Inflammatory macrophage treated with lipopolysaccharide for 1 hour (primary cell): ENCODE results near the gene RAD51B.

ENCODE experiments used
- DNase-seq, 2 donors: peaks; one replicate each; pipeline ENCODE4 v3.0.0-alpha.2; 2020 to 2022

RAD51B gene

DNA sequence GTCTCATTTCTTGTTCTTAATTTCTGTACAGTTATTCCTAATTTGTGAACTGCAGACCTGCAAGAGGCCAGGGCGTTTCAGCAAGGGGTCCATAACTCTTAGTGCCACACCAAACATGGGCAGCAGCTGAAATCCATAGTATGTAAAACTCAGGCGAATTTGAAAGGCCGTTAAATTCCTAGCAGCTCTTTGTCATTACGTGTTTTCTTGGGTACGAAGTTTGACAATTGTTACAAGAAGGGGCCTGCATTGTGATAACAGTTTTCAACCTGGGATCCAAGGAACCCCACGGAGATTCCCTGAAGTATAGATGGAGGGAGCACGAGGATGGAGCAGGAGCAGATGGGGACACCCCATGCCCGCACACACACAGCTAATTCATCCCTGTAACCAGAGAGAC is 685.3 kb downstream of the RAD51B start:
- no peak for DNase-seq

GRCh38 chr14:68506021-68506644 is 686.6 kb downstream of the RAD51B start:
- no peak for DNase-seq

DNA sequence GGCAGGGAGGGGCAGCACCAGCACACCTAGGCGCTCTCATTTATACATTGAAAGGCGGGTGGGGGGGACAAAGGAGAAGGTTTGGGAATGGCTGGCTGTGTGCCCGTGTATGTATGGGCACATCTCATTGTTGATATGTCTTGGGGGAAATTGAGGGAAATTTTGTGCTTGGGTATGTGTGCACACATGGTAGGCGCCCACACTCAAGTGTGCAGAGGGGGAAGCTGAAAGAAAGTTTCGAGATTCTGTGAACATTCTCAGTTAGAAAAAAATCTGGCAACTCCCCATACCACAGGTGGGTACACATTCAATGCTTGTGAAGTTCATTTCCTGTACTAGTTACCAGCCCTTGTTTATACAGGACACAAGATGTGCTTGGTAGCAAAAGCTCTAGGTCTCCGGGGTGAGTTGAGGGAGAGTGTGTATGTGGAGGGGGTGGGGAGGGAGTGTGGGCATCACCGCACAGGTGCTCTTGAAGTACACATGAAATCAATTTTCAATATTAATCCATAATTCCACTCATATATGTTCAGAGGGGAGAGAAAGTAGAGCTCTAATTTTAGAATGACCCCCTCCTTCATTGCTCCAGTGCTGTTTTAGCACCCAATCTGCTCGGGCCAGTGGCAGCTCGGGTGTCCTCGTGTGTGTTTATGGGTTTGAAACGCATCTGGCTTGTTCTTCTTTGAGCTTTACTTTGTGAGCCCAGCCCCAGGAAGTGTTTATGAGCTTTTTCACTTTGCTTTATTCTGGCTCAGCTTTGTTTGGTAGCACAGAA is 687.3 kb downstream of the RAD51B start:
- DNase-seq: peak in 1 of 2 donors; percentile 57

- no peak for DNase-seq
Measured at GRCh38 chr14:68507544-68508081, 688.0 kb downstream of the RAD51B start.

GRCh38 chr14:68508581-68508980 is 689.0 kb downstream of the RAD51B start:
- DNase-seq: no peak

DNA sequence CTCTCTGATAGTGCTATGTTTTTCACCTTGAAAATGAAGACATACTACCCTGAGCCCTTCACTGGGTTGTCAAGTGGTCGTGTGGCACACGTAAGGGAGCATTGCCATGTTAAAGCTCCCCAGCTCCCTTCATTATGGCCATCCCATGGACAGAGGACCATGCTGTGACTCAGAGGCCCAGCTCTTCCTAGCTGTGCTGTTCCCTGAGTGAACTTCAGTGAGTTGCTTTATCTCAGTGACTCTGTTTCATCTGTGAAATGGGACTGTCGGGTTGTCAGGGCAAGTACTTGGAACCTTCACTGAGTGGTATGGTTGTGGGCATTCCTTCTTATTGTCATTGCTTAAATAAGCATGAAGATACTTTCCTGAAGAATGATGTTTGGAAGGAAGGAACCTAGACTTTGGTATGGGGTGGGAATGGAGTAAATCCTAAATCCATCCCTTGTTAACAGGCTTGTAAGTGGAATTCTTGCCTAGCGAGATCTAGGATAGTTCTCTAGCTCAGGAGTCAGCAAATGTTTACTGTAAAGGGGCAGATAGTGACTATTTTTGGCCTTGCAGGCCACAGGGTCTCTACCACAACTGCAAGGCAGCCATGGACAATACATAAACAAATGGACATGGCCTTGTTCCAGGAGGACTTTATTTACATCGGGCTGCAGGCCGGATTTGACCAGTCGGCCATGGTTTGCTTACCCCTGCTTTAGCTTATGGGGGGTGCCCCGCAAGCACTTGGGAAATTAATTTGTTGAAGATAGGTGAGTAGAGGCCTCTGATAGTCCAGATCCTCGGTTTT is 689.8 kb downstream of the RAD51B start:
- DNase-seq: no peak

GRCh38 chr14:68510201-68511128 is 690.9 kb downstream of the RAD51B start:
- DNase-seq: no peak

DNA sequence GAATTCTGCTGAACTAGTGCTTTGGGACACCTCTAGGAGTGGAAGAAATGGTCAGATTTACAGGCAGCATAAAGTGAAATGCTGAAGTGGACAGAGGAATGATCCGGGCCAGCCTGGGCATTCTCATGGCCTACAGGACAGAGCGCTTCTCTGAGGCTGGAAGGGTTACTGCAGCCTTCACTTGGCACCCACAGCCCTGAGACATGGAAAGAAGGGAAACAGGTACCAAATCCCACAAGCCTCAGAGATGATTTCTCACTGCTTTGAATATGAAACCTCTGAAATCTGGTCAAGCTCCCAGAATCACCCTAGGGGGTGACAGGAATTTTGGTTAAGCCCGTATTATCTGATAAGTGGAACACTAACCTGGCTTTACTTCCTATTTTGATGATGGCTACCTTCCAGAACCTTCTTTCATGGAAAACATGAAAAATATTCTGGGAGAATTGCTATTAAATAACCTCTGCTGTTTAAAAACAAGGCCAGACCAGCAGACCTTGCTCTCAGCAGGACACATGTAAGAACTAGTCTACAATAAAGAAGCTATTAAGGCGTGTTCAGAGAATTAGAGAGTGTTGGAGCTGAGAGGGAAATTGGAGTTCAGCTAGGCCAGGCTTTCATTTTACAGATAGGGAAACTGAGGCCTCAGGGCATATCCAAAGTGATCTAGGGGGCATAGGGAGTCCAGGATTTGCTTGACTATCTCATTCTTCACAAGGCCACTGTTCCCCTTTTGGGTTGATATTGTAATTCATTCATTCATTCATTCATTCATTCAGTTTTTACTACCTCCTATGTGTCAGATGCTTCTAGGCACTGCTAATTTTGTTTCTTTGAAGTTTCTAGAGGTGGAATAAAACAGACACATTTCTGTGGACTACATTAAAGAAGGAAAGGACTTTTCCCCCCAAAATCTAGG is 691.8 kb downstream of the RAD51B start:
- no peak for DNase-seq

- no peak for DNase-seq
Measured at GRCh38 chr14:68512088-68512487, 692.5 kb downstream of the RAD51B start.

DNA sequence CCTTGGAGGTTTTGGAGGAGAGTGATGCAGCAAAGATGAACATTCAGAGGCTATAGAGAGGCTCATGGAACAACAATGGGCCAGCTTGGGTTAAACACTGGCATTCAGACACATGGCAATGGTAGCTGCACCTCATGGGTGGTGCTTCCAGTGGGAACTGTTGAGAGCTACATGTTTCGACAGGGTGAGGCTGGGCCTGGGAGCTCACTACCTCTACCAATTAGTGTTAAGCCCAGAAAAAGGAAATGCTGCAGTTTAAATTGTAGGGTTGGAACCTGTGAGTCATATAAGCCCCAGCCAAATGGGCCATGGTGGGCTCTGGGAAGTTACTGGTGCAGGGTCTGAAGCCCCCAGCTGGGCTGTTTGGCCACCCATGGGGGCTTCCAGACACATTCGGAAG is 693.6 kb downstream of the RAD51B start:
- DNase-seq: no peak

DNA sequence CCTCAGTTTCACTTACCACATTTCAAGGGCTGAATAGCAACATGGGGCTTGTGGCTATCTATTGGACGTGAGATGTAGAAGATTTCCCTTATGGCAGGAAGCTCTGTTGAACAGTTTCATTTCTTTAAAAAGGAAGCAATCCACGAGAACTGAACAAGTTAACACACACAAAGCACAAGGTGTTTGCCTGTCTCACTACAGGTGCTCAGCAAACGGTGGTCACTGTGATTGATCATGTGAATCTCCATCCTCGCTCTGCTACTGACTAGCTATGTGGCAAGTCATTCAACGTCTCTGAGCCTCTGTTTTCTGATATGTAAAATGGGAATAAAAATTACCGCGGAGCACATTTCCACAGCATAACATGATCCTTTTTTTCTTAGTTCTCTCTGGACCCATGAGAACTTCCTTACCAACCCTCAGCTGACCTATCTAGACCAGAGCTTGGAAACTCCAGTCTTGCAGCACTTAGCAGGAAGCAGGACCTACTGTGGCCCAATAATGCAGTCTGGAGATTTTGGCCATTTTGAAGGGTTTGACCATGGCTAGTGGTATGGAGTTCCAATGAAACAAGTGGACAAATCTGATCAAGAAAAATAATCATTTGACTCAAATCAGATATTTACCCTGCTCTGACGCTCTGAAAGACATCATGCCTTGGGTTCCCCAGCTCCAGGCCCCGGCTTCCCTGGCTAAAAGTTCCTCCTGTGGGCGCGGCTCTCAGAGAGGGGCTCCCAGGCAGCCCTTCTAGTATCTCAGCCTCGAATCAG is 694.4 kb downstream of the RAD51B start:
- DNase-seq: peak; percentile 96 to 98

DNA sequence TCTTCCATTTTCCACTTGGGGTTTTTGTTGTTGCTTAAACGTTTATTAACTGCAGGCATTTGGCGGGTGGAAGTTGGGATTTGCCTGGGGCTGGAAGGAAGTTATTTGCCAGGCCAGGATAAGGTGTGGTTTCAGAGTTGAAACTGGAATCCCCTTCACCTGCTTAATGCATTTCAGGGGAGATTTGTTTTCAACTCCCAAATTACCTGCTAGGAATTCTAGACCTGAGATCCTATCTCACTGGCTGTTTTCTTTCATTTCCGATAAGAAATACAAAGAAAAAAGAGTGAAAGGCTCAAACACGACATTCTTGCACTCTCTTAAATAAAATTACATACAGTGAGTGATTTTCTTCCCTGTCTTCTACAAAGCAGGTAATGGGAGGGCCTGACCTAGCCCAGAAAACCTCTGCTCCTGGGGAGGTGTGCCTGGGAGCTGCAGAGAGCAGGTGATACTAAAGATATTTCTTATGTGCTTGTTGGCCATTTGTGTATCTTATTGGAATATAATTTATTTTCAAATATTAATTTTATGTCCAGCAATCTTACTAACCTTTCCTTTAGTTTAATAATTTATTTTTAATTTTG is 695.1 kb downstream of the RAD51B start:
- peak in 1 of 2 donors; percentile 18 for DNase-seq

- no peak for DNase-seq
Measured at GRCh38 chr14:68516342-68516741, 696.8 kb downstream of the RAD51B start.

DNA sequence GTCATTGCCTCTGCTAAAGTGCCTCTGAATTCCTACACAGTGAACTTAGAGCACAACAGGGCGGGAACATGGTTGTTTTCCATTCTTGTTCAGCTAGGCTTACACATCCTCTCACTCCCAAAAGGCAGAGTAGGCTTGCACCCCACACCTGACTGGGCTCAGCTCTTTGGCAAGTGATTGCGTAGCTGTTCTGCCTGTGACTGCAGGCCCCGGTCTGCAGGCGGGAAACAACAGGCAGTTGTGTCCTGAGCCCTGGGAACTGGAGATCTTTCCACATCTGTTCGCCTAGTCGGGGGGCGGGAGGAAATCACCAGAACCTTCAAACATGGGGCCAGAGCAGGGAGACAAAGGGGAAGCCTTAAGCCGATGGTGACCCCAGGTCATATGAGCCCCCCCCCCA is 698.6 kb downstream of the RAD51B start:
- no peak for DNase-seq

GRCh38 chr14:68518761-68519670 is 699.4 kb downstream of the RAD51B start:
- DNase-seq: peak; percentile 15 to 63

GRCh38 chr14:68519671-68520187 is 700.1 kb downstream of the RAD51B start:
- peak; percentile 12 to 29 for DNase-seq

- no peak for DNase-seq
Measured at GRCh38 chr14:68520637-68521556, 701.3 kb downstream of the RAD51B start.

GRCh38 chr14:68521557-68521901 is 702.0 kb downstream of the RAD51B start:
- DNase-seq: no peak
